TTC549 (cell line): Measurements from ENCODE around the gene HS6ST3.
"Not testable (repeated sequence)": the region's sequence is repeated elsewhere in the genome, so short reads cannot be mapped to it uniquely, and the experiment has no call there.

Experiments
- FAIRE-seq: peaks from 2 replicates; lab custom pipeline; 2012; peaks lifted over from hg19 to GRCh38; lab: Jason Lieb, UNC

The HS6ST3 gene

GRCh38 chr13:96743296-96744089, 653.6 kb downstream of the HS6ST3 start:
- no peak for FAIRE-seq

GRCh38 chr13:96744367-96745331, 654.7 kb downstream of the HS6ST3 start:
- no peak for FAIRE-seq

GRCh38 chr13:96746886-96747285, 657.0 kb downstream of the HS6ST3 start:
- no peak for FAIRE-seq

DNA sequence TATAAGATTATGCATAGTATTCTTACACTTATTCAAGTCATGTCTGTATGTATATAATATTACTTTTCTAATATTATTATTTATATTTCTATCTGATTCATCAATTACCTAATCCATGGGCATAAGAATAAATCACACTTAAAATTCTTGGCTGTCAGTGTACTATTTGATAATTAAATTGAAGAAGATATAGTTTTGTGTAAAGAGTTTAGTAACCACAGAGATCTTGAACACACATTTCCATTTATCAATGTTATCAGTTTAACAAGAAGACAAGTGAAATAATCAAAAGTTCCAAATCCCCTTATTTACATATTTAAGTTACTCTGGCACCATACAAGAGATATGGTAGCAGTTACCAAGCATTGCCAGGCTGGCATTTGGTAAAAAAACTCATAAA, 659.9 kb downstream of the HS6ST3 start:
- no peak for FAIRE-seq

GRCh38 chr13:96751089-96751488, 661.2 kb downstream of the HS6ST3 start:
- no peak for FAIRE-seq

DNA sequence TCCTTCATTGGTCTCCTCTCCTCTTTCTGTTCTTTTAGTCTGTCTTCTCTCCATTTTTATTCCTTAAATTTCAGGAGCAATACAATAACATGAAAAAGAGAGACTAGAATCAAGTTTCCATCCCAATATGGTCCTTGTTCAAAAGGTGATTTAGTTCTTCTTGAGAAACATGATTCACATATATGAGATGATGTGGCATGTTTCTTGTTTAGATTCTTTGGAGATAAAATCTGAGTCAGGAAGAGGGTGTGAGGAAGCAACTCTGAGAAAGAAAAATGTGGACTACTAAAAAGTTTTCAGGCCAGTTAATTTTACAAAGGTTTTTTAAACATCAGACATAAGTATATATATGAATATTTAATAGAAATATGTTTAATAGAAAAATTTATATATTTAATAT, 673.0 kb downstream of the HS6ST3 start:
- no peak for FAIRE-seq

DNA sequence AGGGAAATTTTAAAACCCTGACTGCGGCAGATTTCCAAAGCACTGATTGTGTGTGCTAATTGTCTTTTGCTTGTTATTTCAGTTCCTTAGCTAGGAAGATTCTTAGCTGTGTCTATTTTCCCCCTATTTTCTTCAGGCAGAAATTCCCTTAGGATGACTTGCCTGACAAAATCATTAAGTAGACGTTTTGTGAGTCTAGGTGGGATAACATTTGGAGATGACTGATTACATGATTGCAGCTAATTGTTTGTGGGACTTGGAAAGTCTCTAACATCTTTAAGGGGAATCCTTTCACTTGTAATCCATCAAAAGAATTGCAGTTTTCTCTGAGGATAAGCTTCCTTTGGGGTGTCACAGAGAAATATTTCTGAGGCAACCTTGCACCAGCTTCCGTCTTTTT, 676.4 kb downstream of the HS6ST3 start:
- FAIRE-seq, result no peak

- FAIRE-seq, result no peak
Observed at GRCh38 chr13:96768524-96768923, 678.6 kb downstream of the HS6ST3 start.

DNA sequence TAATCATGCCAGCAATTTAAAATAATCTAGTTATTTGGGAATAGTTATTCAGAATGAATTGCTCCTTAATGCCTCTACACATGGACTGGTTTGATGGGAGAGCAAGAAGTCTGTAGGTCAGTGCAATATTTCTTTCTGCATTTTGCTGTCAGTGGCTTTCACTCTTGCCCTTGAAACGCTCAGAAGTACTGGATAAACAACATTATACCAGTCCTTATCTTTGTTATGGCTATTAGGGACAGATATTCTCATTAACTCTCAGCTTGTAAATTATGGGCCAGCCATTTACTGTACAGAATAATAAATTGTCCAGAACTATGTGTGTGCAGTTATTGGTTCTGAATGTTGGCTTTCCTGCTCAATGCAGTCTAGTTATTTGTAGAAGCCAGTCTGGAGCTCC, 680.0 kb downstream of the HS6ST3 start:
- FAIRE-seq, result no peak

GRCh38 chr13:96771486-96772367, 681.8 kb downstream of the HS6ST3 start:
- FAIRE-seq, result no peak

- no peak for FAIRE-seq
Observed at GRCh38 chr13:96772426-96772825, 682.5 kb downstream of the HS6ST3 start.

DNA sequence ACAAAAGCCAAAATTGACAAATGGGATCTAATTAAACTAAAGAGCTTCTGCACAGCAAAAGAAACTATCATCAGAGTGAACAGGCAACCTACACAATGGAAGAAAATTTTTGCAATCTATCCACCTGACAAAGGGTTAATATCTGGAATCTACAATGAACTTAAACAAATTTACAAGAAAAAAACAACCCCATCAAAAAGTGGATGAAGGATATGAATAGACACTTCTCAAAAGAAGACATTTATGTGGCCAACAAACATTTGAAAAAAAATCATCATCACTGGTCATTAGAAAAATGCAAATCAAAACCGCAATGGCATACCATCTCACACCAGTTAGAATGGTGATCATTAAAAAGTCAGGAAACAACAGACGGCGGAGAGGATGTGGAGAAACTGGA, 688.4 kb downstream of the HS6ST3 start:
- not testable (repeated sequence) for FAIRE-seq

DNA sequence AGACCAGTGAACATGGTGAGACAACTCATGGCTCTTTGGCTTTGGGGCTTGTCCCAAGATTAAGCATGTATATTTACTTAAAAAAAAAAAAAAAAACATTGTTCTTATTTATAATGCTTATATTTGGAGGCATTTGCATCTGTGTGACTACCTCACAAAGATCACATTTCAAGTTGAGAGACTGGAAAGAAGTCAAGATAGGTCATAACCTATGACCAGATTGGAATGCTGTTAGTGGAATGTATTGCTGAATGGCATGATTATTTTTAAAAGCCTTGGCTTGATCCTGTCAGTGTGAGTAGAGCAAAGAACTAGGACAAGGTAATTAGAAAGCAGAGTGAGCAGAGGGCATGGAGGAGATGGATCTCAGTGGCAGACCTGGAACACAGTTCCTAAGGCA, 689.8 kb downstream of the HS6ST3 start:
- FAIRE-seq, result no peak

- FAIRE-seq, result no peak
Observed at GRCh38 chr13:96780105-96780504, 690.2 kb downstream of the HS6ST3 start.

DNA sequence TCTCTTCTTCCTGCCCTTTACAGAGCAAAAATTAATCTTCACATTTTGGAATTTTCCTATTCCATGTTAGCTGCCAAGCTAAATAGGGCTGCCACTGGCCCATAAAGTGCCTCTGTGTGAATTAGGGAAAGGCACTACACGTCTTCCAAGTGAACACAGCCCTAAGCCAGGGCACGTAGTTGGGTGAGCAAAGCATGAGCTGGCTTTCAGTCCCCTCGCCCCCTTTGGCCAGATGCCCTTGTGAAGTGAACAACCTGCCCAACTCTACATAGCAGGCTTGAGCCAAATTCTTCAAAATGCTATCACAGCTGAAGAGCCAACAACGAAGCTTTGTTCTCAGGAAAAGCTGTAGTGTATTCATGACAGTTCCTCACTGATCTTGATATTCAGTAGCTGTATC, 691.2 kb downstream of the HS6ST3 start:
- no peak for FAIRE-seq

GRCh38 chr13:96782186-96782585, 692.3 kb downstream of the HS6ST3 start:
- FAIRE-seq, result no peak

DNA sequence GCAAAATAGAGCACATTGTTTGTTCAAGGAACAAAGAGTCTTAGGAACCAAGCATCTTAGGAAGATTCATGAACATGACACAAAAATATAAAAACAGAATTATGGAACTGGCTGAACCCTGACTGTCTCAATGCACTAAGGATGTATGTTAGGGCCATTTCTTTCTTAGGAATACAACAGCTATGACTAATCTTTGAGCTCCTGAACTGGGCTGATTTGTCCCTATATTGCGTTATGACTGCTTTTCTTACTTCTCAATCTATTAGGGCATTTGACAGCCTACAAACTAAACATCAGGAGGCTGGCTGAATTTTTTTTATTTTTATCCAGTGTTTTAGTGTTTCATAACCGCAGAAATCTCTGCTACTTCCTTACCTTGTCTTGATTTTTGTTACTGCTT, 693.1 kb downstream of the HS6ST3 start:
- no peak for FAIRE-seq

DNA sequence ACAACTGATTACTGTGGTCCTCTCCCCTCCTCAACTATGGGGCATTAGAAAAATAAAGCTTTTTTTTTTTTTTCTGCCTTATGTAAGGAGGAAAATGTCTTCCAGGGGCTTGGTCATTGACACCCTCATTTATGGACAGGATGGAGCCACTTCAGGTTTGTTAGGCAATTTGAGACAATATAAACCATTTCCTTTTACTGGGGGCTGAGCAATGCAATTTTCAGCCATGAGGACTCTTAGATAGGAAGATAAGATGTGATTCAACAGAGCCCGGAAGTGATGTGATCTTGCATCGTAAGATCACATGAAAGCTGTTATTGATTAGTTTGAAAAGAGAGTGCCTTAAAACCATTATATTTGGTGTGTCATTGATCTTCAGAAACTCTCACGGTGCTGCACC, 693.6 kb downstream of the HS6ST3 start:
- FAIRE-seq, result no peak

GRCh38 chr13:96785986-96786385, 696.1 kb downstream of the HS6ST3 start:
- FAIRE-seq, result no peak

DNA sequence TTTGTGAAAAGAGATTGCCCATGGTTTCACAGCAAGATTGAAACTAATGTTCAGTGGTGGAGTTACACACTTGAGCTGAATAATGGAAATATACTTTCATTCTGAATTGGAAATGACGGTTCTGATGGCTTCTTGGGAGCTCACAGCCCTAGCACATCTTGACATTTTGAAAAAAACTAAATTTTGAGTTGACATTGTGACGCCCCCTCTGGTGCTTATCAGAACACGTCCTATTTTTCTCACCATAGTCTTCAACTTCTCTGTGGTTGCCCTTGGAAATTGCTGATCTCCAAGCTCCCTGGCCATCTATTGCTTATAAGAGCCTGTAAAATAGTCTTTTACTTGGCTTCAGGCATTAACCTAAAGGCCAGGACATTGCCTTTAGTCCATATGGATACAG, 702.3 kb downstream of the HS6ST3 start:
- no peak for FAIRE-seq

DNA sequence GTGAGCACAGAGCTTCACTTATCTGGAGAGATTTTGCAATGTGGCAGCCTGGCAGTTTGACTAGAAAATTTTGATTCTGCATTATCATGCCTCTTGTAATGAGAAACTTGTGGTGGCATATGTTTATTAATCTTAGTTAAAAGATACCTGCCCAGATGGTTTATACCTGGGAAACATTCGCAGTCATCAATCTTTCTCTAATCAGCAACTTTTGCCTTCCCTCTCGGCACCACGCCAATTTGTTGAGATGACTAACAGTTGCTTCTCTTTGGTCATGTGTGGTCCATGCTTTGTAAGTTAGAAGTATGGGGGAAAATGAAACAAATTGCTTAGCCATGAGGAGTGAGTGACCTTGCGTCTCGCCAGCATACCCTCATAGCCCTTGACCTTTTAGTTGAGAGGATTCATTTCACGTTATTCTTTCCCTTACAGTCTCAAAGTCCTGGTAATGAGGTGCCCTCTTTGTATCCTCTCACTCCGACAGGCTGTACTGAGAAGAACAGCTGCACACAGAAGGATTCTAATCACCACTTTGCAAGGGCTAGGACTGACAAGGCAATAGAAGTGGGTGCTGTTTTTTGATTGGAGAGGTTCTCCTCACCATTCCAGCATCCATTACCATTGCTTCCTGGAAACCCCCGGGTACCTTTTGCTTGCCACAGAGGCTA, 703.0 kb downstream of the HS6ST3 start:
- no peak for FAIRE-seq

GRCh38 chr13:96793404-96793755, 703.5 kb downstream of the HS6ST3 start:
- no peak for FAIRE-seq
